Stimulated activated CD8-positive, alpha-beta memory T cell treated with anti-CD3 and anti-CD28 coated beads, Interleukin-7, amount 100 ng/mL, for 1 hour (primary cell): Measurements from ENCODE around the gene ZFC3H1.

ENCODE experiments used
- DNase-seq, 2 donors: peaks; one replicate each; pipeline ENCODE4 v3.0.0-alpha.2; 2020; ENCODE audit warnings: low read depth in 2 of 2

The ZFC3H1 gene

GRCh38 chr12:71639341-71639760 lies 24.3 kb downstream of the ZFC3H1 start:
- no peak for DNase-seq

GRCh38 chr12:71638499-71638898 lies 25.1 kb downstream of the ZFC3H1 start:
- DNase-seq: no peak

GRCh38 chr12:71636704-71637115 lies 26.9 kb downstream of the ZFC3H1 start:
- no peak for DNase-seq

- no peak for DNase-seq
Measured at GRCh38 chr12:71627438-71628002, 36.1 kb downstream of the ZFC3H1 start.

- DNase-seq: no peak
Measured at GRCh38 chr12:71626768-71627167, 36.9 kb downstream of the ZFC3H1 start.

- DNase-seq: no peak
Measured at GRCh38 chr12:71626098-71626497, 37.5 kb downstream of the ZFC3H1 start.

- DNase-seq: no peak
Measured at GRCh38 chr12:71625476-71625875, 38.2 kb downstream of the ZFC3H1 start.

- no peak for DNase-seq
Measured at GRCh38 chr12:71621938-71622337, 41.7 kb downstream of the ZFC3H1 start.

GRCh38 chr12:71610031-71610795 lies 53.4 kb downstream of the ZFC3H1 start:
- DNase-seq: no peak

- no peak for DNase-seq
Measured at GRCh38 chr12:71607494-71608330, 55.9 kb downstream of the ZFC3H1 start.

GRCh38 chr12:71605039-71605438 lies 58.6 kb downstream of the ZFC3H1 start:
- DNase-seq: no peak

GRCh38 chr12:71602761-71603577 lies 60.7 kb downstream of the ZFC3H1 start:
- DNase-seq: no peak

- DNase-seq: no peak
Measured at GRCh38 chr12:71601546-71601945, 62.1 kb downstream of the ZFC3H1 start.

GRCh38 chr12:71599210-71599609 lies 64.4 kb downstream of the ZFC3H1 start:
- no peak for DNase-seq

- DNase-seq: no peak
Measured at GRCh38 chr12:71594214-71594948, 69.3 kb downstream of the ZFC3H1 start.

- no peak for DNase-seq
Measured at GRCh38 chr12:71592841-71593240, 70.8 kb downstream of the ZFC3H1 start.

- DNase-seq: no peak
Measured at GRCh38 chr12:71591601-71592000, 72.0 kb downstream of the ZFC3H1 start.

- DNase-seq: no peak
Measured at GRCh38 chr12:71589478-71589881, 74.2 kb downstream of the ZFC3H1 start.

GRCh38 chr12:71587012-71587411 lies 76.6 kb downstream of the ZFC3H1 start:
- DNase-seq: no peak

- DNase-seq: no peak
Measured at GRCh38 chr12:71585218-71585617, 78.4 kb downstream of the ZFC3H1 start.

- DNase-seq: no peak
Measured at GRCh38 chr12:71584356-71584755, 79.3 kb downstream of the ZFC3H1 start.
